Glutamatergic neuron (in vitro differentiated cells): Measurements from ENCODE around the gene SST. TPM values are rescaled to one million over a fixed set of nuclear protein-coding genes. Genes with fewer than 3 reads are reported as not detected.
A peak's percentile ranks its signal among the peaks of the same experiment; 100 is the strongest.

Experiments used
- DNase-seq: peaks from one replicate; pipeline ENCODE4 v3.0.0; 2022
- H3K27ac Mint-ChIP-seq: one replicate; pipeline ENCODE4 v1.8.0; 2020; ENCODE audit warnings: mild to moderate bottlenecking, mixed read lengths, inconsistent platforms; ENCODE audit not compliant: unreplicated experiment
- H3K27me3 Mint-ChIP-seq: one replicate; pipeline ENCODE4 v1.8.0; 2020; ENCODE audit warnings: mild to moderate bottlenecking, moderate library complexity, mixed read lengths, inconsistent platforms; ENCODE audit not compliant: unreplicated experiment
- H3K36me3 Mint-ChIP-seq: one replicate; pipeline ENCODE4 v1.8.0; 2020; ENCODE audit warnings: mild to moderate bottlenecking, mixed read lengths, inconsistent platforms; ENCODE audit not compliant: unreplicated experiment
- H3K4me1 Mint-ChIP-seq: one replicate; pipeline ENCODE4 v1.8.0; 2020; ENCODE audit warnings: mild to moderate bottlenecking, low read depth, mixed read lengths, inconsistent platforms; ENCODE audit not compliant: unreplicated experiment
- H3K4me3 Mint-ChIP-seq: one replicate; pipeline ENCODE4 v1.8.0; 2020; ENCODE audit warnings: mild to moderate bottlenecking, mixed read lengths, inconsistent platforms; ENCODE audit not compliant: unreplicated experiment
- H3K9me3 Mint-ChIP-seq: one replicate; pipeline ENCODE4 v1.8.0; 2020; ENCODE audit warnings: mild to moderate bottlenecking, moderate library complexity, mixed read lengths, inconsistent platforms; ENCODE audit not compliant: unreplicated experiment
- long read RNA-seq: library from polyadenylated mRNA; unstranded; transcript quantifications from one replicate; pipeline ENCODE4 v2.0.0, GENCODE V29; 2020; ENCODE audit not compliant: unreplicated experiment
- total RNA-seq: library from RNA; stranded (reverse); fragmentation: NEBNext Ultra II Directional; extraction: Animal tissue kit (Norgen Biotek cat#: 25700); gene quantifications from one replicate; pipeline ENCODE4 v1.2.1, GENCODE V29; 2021; ENCODE audit not compliant: unreplicated experiment
- TF ChIP-seq, protein P1 (sequence below): fragments of 200-600 bp; sonication (generic); IDR thresholded peaks from one replicate; pipeline ENCODE4 v1.5.0; 2021; ENCODE audit not compliant: partially characterized antibody, unreplicated experiment

Gene SST
- total RNA-seq: 1,741 TPM
- long read RNA-seq, transcript SST-201 (2 exons, 618 nt): major isoform, 1,135 of 1,163 reads
- long read RNA-seq, partial matches to known transcripts: 0 of 1,163 reads
- long read RNA-seq, other reads (novel, unspliced or antisense): 28 of 1,163 reads

DNA sequence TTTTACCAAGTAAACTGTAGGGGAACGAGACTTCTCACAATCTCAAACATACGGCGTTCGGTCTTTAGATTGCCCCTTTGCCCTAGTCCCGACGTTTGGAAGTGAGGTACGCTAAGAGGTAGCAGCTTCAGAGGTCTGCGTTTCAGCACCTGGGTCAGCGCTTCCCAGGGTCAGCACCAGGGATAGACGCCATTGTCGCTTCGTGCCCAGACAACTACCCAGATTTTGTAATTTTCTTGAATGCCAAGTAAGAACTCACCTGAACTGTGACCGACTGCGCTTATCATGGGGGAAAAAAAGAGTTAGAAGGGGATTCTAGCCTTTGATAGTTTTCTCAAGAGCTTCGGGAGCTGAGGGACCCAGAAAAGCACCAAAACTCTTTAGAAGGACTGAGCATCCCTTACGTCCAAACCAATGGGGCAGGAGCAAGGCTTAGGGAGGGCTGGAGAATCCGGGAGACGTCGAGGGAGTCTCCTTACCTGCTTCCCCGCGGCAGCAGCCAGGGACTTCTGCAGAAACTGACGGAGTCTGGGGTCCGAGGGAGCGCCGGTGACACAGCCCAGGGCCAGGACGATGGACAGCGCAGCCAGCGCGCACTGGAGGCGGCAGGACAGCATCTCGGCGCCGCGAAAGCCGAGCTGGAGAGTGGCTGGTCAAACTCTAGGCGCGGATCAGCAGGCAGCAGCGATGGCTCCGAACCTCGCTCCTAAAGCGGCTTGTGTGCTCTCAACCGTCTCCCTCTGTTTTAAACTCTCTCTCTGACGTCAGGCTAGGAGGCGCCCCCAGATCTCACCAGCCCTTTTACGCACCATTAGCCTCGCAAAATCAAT, at the start of gene SST:
Gene SST (minus strand): TSS at position 720 of the 830 bp plus-strand sequence. CDS start 103 bp downstream, at position 617.
- H3K4me1 Mint-ChIP-seq: peaks cover 5% of the 10 kb centered on the region
- peak within 1 kb of the TSS; percentile 84 for H3K4me3 Mint-ChIP-seq
- peak; percentile 62 for DNase-seq
- H3K27me3 Mint-ChIP-seq: peaks cover 12% of the 10 kb centered on the region
- peak within 1 kb of the TSS; percentile 90 for H3K27ac Mint-ChIP-seq
- H3K36me3 Mint-ChIP-seq: peaks cover 5% of the 10 kb centered on the region
- peaks cover 11% of the 10 kb centered on the region for H3K9me3 Mint-ChIP-seq
- TF ChIP-seq, protein P1, sequence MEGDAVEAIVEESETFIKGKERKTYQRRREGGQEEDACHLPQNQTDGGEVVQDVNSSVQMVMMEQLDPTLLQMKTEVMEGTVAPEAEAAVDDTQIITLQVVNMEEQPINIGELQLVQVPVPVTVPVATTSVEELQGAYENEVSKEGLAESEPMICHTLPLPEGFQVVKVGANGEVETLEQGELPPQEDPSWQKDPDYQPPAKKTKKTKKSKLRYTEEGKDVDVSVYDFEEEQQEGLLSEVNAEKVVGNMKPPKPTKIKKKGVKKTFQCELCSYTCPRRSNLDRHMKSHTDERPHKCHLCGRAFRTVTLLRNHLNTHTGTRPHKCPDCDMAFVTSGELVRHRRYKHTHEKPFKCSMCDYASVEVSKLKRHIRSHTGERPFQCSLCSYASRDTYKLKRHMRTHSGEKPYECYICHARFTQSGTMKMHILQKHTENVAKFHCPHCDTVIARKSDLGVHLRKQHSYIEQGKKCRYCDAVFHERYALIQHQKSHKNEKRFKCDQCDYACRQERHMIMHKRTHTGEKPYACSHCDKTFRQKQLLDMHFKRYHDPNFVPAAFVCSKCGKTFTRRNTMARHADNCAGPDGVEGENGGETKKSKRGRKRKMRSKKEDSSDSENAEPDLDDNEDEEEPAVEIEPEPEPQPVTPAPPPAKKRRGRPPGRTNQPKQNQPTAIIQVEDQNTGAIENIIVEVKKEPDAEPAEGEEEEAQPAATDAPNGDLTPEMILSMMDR: no peak

DNA sequence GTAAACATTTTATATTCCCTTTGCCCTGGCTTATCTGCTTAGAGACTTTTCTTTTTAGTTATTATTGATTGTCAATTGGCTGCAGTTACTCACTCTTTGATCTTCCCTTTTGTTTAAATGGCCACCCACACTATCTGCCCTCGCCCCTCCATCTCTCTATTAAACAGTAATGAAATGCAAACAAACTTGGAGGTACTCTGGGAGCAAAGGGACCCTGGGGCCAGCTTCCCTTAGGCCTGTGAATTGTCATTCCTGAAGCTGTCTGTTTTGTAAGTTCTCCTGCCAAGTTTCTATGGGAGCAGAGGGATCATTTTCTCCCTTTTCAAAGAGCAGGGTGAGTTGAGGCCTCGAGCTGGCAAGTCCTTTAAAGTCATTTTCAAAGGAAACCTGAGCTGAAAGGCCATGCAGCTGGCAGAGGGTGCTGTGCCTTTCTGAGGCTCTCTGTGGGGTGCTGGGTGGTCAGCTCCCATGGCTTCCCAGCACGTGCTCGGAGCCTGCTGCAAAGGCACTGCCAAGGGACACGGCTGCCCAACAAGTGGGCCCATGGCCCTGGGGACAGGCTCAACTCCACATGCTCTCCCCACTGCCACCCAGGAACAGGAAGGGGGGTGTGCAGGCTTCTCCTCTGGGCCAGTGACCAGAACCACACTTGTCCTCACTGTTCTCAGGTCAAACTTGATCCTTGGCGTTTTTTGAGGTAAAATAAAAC, 49.6 kb upstream of the SST start:
- no peak overlapping the region for H3K27ac Mint-ChIP-seq
- H3K27me3 Mint-ChIP-seq: peaks cover 4% of the 10 kb centered on the region
- no peak overlapping the region for H3K4me3 Mint-ChIP-seq
- no peak for DNase-seq
- H3K36me3 Mint-ChIP-seq: no peaks in the 10 kb centered on the region
- no peaks in the 10 kb centered on the region for H3K9me3 Mint-ChIP-seq
- no peaks in the 10 kb centered on the region for H3K4me1 Mint-ChIP-seq
- TF ChIP-seq, protein P1: no peak

DNA sequence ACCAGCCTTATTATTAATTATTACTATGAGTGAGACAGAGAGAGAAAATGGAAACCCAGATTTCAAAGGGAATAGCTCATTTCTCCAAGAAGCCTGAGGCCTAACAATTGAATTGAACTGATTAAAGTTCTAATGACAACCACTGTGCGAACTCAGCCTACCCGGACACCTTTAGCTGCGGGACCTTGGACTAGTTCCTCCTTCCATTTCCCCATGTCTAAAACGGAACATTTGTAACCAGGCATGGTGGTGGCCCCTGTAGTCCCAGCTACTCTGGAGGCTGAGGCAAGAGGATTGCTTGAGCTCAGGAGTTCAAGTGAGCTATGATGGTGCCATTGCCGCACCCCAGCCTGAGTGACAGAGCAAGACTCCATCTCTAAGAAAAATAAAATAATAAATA, 48.6 kb upstream of the SST start:
- Mint-ChIP-seq H3K36me3 (no peaks in the 10 kb centered on the region), H3K9me3 (no peaks in the 10 kb centered on the region), H3K4me3 (no peak overlapping the region), H3K27me3 (peaks cover 3% of the 10 kb centered on the region), H3K27ac (no peak overlapping the region), H3K4me1 (no peaks in the 10 kb centered on the region)
- TF ChIP-seq, protein P1: no peak
- DNase-seq: no peak

DNA sequence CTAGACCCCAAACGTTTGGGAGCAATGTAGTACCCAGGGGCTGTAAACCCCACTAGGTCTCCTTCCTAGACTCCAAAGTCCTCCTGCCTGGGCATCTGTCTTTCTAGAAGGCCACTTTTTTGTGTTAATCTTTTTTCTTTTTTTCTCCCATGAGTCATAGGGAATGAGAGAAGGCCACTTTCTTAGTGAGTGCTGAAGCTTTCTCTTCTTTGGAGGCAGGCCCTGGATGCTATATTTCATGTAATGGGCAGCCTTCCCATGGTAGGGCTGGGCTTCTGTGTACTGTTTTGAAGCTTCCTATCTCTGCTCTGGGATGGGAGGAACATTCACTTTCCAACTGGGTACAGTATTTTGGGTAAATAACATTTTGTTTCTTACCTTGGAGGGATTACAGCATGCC, 47.4 kb upstream of the SST start:
- Mint-ChIP-seq H3K27ac (no peak overlapping the region), H3K9me3 (no peaks in the 10 kb centered on the region), H3K27me3 (peaks cover 4% of the 10 kb centered on the region), H3K36me3 (no peaks in the 10 kb centered on the region), H3K4me3 (no peak overlapping the region), H3K4me1 (no peaks in the 10 kb centered on the region)
- DNase-seq: no peak
- TF ChIP-seq, protein P1: no peak
